HG03139 (cell line): ENCODE results near the gene TMEM125.

Experiments used
- ATAC-seq: cut with Tn5 transposase; IDR thresholded peaks from one replicate; pipeline ENCODE4 v1.9.1; 2021; ENCODE audit not compliant: unreplicated experiment

Gene TMEM125

DNA sequence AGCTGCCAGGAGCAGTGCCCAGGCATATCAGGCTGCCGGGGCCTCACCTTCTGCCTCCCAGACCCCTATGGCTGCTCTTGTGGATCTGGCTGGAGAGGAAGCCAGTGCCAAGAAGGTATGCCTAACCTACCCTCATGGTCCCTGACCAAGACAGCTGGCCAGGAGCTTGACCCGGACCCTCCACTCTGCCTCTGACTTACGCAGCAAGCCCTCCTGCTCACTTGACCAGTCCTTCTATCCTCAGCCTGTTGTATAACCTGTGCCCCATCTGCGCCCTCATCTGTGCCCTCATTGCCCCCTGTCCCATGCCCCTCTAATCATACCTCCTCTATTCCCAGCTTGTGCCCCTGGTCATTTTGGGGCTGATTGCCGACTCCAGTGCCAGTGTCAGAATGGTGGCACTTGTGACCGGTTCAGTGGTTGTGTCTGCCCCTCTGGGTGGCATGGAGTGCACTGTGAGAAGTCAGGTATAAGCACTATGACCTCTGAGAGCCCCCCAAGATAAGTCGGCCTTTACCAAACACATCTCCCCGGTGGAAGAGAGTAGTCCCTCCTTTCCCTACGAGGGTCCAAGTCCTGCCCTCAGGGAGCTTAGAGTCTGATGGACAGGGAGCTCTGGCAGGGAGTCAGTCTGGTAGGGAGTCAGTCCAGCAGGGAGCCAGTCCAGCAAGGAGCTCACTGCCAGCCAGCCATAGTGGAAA, 37.8 kb downstream of the TMEM125 start:
- ATAC-seq: no peak

DNA sequence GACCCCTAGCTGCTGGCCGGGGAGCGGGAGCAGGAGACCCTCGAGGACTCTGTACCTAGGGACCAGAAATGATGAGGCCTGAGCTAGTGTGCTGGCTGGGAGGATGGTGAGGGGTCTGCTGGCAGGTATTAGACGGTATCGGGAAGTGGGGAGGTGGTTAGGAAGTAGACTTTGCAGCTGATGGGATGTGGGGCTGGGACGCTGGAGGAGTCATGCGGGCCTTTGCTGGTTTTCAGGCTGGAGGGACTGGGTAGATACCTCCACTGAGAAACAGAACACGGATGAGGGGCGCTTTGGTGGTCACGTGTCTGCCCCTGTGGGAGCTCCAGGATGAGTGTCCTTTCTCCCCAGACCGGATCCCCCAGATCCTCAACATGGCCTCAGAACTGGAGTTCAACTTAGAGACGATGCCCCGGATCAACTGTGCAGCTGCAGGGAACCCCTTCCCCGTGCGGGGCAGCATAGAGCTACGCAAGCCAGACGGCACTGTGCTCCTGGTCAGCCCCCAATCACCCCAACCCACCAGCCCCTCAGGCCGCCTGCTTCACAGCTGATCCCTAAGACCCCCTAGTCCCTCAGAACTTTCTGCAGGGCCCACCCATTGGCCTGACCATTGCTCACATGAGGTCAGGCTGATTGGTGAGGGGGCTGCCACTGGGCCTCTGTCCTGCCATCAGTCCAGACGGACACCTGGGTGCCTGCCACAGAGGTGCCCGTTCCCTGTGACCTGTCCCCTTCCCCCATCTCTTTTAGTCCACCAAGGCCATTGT, 39.0 kb downstream of the TMEM125 start:
- ATAC-seq: no peak

DNA sequence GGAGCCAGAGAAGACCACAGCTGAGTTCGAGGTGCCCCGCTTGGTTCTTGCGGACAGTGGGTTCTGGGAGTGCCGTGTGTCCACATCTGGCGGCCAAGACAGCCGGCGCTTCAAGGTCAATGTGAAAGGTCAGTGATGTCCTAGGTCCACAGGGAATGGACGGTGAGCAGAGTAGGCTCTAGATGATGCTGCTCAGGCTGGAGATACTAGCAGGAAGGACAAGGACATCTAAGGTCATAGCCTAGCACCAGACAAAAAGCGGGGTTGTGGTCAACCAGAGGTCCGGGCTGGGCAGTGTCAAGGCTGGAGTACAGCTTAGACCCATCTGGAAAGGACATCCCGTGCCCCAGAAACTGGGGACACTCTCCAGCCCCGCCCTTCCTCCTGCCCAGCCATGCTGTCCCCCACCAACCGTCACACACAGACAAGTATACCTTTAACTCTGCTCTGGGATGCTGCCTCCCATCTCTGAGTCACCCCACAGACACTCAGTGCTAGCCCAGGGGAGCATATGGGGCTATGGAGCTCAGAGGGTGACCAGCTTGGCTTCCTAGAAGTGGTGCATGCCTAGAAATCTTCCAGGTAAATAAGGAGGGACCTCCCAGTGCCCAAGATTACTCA, 39.7 kb downstream of the TMEM125 start:
- no peak for ATAC-seq

DNA sequence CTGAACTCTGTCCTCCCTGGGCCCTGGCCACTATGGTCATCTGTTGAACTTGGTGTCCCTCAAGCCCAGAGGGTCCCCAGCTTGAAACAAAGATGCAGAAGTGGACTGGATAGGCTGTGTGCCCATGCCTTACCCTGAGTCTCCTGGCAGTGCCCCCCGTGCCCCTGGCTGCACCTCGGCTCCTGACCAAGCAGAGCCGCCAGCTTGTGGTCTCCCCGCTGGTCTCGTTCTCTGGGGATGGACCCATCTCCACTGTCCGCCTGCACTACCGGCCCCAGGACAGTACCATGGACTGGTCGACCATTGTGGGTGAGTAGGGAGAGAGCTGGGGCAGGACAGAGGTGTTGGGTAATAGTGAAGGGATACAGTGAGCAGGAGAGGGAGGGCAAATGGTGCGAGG, 41.7 kb downstream of the TMEM125 start:
- ATAC-seq: no peak

DNA sequence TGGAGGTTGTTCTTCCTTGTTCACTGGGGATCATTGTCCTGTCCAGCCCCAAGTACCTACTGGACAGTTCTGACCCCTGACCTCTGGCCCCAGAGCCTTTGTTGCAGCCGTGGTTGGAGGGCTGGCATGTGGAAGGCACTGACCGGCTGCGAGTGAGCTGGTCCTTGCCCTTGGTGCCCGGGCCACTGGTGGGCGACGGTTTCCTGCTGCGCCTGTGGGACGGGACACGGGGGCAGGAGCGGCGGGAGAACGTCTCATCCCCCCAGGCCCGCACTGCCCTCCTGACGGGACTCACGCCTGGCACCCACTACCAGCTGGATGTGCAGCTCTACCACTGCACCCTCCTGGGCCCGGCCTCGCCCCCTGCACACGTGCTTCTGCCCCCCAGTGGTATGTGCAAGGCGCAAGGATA, 42.4 kb downstream of the TMEM125 start:
- ATAC-seq: no peak

DNA sequence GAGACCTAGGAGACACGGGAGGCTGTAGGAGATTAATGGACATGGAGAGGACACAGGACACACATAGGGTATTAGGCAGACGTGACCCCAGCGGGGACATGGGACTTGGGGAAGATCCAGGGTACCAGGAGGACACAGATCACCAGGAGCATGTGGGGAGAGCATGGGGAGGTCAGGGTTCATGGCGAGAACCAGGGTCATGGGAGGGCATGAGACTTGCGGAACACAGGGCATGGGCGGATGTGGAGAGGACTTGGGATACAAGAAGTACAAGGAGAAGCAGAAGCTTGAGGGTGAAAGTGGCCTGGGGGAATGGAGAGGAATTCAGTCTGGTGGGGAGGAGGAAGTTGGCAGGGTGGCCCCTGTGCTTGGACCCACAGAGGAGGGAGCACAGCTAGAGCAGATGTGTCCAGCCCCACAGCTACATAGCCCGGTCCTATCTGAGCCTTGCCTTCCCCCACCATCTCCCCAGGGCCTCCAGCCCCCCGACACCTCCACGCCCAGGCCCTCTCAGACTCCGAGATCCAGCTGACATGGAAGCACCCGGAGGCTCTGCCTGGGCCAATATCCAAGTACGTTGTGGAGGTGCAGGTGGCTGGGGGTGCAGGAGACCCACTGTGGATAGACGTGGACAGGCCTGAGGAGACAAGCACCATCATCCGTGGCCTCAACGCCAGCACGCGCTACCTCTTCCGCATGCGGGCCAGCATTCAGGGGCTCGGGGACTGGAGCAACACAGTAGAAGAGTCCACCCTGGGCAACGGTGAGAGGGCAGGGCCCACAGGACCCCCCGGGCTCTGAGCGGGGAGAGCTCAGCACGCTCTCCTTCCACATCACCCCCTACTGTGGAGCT, 43.1 kb downstream of the TMEM125 start:
- no peak for ATAC-seq

DNA sequence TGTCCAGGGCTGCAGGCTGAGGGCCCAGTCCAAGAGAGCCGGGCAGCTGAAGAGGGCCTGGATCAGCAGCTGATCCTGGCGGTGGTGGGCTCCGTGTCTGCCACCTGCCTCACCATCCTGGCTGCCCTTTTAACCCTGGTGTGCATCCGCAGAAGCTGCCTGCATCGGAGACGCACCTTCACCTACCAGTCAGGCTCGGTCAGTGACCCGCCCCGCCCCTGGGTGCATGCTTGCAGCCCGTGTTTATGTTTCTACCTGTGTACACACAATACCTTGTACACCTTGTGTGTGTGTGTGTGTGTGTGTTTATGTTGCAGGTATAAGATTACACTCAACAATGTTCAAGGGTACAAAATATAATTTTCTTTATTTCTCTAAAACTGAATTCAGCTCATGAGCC, 44.0 kb downstream of the TMEM125 start:
- ATAC-seq: no peak

DNA sequence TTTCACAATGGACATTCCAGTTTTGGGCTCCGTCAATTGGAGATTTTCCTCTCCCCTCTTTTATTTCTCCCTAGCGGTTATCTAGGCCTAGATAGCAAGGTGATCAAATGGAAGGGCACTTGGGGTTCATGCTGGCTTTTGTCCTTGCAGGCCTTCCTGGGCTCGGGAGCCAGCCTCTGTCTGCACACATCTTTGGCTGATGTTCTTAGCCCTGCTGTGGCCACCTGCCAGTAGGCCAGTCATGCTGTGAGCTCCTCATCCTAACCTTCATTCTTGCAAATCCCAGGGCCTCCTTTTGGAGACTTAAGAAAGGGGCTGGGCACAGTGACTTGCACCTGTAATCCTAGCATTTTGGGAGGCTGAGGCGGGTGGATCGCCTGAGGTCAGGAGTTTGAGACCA, 44.5 kb downstream of the TMEM125 start:
- no peak for ATAC-seq

DNA sequence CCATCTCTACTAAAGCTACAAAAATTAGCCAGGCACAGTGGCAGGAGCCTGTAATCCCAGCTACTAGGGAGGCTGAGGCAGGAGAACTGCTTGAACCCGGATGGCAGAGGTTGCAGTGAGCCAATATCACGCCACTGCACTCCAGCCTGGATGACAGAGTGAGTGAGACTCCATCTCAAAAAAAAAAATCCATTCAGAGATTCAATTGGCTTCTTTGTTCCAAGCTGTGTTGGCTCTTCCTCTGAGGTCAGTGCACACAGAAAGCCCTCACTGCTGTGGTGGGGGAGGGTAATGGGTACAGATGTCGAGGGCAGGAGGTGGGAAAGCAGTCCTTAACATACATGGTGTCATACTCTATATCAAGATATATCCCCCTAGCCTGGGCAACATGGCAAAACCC, 45.7 kb downstream of the TMEM125 start:
- ATAC-seq: no peak

DNA sequence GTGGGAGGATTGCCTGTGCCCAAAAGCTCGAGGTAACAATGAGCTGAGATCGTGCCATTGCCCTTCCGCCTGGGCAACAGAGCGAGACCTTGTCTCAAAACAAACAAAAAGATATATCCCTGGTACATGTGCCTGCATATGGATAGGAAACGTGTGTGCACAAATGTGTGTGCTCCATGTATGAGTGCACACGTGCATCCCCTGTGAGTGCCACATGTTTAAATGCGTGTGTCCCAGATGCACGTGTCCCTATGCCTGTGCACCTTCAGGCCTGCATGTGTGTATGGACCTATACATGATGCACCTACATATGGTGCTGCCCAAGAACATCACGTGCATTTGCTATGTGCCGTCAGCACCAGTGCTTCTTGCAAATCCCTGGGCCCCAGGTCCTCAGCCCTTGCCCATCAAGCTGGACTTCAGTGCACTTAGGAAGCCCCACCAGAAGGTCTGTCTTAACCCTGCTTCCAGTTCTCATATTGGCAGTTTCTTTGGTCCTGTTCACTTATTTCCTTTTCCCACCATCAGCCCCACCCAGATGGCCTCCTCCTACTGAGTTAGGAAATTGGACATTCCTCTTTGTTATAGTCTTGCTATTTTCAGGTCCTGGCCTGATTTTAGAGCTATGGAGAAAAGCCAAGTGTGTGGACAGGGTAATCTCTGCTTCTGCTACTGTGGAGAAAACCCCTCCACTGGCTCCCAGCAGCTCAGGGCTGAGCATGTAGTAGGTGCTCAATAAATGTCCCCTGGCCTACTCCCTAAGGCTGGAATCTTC, 46.4 kb downstream of the TMEM125 start:
- no peak for ATAC-seq

DNA sequence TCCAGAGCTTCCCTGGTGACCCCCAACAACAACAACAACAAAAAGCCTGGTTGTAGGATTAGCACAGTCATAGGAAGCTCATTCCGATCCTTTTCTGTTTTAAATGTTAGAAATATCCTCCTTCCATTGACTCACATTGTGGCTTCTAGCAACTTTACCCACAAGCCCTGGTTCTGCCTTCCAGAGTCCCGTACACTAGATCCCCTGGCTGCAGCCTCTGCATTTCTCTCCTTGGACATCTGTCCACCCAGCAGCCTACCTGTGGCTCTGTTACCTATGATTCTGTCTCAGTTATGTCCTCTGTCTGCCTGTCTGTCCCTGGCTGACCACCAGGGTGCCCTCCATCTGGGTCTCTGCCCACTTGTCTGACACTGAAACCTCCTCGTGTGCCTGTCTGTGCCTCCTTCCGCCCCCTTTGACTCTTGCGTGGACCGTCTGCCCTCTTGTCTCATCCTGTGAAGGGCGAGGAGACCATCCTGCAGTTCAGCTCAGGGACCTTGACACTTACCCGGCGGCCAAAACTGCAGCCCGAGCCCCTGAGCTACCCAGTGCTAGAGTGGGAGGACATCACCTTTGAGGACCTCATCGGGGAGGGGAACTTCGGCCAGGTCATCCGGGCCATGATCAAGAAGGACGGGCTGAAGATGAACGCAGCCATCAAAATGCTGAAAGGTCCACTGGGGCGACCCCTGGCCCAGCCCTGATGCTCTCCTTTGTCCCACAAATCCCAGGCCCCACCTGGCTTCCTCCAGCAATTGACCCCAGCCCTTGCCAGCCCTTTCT, 47.1 kb downstream of the TMEM125 start:
- ATAC-seq: no peak

DNA sequence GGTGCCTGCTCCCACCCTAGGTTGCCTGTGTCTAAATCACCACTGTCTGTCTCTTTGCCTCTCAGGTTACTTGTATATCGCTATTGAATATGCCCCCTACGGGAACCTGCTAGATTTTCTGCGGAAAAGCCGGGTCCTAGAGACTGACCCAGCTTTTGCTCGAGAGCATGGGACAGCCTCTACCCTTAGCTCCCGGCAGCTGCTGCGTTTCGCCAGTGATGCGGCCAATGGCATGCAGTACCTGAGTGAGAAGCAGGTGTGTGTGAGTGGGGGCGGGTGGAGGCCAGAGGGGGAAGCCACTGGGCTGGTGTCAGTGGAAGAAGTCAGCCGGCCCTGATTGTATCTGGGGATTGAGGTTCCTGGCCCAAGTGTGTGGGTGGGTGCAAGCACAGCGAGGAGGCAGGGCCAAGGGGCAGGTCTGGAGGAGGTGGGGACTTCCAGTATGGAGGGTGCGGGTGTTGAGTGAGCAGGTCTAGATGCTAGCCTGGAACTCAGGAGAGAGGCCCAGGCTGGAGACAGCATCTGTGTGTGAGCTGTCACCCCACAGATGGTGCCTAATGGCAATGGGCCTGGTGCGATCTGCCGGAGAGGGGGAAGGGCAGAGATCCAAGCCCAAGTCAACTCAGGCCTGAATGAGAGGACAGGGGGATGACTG, 48.2 kb downstream of the TMEM125 start:
- no peak for ATAC-seq

DNA sequence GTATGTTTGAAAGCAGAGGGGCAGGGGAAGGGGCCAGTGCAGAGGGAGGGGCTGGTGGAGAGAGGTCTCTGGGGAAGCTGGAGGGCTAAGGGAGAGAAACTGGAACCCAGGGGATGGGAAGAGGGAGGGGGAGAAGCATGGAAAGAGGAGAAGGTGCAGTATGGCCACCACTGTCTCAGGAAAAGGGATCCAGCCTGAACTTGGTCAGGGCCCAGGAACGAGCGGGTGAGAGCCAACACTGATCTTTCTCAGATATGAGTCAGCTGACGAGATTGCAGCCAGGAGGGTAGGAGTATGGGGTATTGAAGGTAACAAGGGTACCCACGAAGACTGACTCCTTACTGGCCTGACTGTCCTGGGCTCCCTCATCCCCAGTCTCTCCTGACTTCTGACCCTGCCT, 49.0 kb downstream of the TMEM125 start:
- ATAC-seq: no peak

DNA sequence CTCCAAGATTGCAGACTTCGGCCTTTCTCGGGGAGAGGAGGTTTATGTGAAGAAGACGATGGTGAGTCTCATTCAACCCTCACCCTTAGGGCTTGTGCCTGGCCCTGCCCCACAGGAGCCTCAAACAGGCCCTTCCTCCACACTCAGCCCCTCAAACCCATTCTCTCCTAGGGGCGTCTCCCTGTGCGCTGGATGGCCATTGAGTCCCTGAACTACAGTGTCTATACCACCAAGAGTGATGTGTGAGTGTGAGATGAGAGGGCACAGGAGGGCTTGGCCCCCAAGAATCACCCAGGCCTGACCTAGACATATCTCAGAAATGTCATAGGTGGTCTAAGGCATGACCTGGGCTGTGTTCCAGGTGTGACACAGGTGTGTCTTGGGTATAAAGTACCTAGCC, 49.5 kb downstream of the TMEM125 start:
- ATAC-seq: no peak

DNA sequence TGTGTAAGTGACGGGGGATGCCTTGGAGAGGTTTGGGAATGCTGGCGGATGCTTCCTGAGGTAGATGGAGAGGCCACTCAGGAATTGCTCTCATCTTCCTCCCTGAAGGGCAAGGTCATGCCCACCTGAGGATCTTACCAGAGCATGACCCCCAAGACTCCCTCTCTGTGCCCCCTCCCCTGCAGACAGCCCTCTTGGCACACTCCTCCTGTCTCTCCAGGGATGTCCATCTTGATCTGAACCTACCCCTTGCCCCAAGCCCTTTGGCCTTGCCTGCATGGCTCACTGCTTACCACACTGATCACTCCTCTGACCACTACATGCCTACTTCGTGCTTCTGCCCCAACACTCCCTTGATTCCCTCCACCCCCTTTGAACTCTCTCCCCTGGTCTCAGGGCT, 50.0 kb downstream of the TMEM125 start:
- ATAC-seq: no peak

DNA sequence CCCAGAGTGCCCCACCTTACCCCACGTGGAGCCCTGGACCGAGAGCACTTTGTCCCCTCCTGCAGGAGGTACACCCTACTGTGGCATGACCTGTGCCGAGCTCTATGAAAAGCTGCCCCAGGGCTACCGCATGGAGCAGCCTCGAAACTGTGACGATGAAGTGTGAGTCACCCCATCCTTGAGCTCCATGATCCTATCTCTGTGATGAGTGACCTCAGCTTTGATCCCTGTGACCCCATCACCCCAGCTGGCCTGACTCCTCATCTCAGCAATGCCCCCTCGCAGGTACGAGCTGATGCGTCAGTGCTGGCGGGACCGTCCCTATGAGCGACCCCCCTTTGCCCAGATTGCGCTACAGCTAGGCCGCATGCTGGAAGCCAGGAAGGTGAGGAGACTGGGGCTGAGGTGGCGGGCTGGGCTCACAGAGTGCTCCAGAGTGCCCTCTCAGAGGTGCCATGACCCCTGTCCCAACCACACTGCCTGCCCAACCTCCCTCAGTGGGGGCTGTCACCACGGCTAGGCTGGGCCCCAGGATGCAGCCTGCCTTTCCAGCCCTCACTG, 51.6 kb downstream of the TMEM125 start:
- no peak for ATAC-seq

DNA sequence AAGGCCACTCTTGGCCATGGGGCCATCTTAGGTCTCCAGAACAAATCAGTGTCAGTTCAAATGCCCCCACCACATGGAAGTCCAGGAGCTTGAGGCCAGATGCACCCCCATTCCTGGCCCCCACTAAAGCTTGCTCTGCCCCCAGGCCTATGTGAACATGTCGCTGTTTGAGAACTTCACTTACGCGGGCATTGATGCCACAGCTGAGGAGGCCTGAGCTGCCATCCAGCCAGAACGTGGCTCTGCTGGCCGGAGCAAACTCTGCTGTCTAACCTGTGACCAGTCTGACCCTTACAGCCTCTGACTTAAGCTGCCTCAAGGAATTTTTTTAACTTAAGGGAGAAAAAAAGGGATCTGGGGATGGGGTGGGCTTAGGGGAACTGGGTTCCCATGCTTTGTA, 52.7 kb downstream of the TMEM125 start:
- no peak for ATAC-seq
